Sigmoid colon (tissue), 7 donors: ENCODE measurements around the gene ARHGAP28. TPM values are rescaled to one million over a fixed set of nuclear protein-coding genes. Genes with fewer than 3 reads are reported as not detected.

ENCODE experiments used
- DNase-seq: peaks from one replicate; pipeline ENCODE4 v3.0.0-alpha.2; 2019
- H3K27ac ChIP-seq, 4 donors: fragments of 200-600 bp; sonication (generic); one replicate each; pipeline ENCODE4 v1.5.1; 2016 to 2019; ENCODE audit warnings: mild to moderate bottlenecking in 1 of 4
- H3K27me3 ChIP-seq, 3 donors: fragments of 200-600 bp; sonication (generic); one replicate each; pipeline ENCODE4 v1.5.1; 2019; ENCODE audit warnings: mild to moderate bottlenecking in 1 of 3
- H3K36me3 ChIP-seq, 4 donors: fragments of 200-600 bp; sonication (generic); one replicate each; pipeline ENCODE4 v1.5.1; 2016 to 2019
- H3K4me1 ChIP-seq, 4 donors: fragments of 200-600 bp; sonication (generic); one replicate each; pipeline ENCODE4 v1.5.1; 2017 to 2019
- H3K4me3 ChIP-seq, 4 donors: fragments of 200-600 bp; sonication (generic); one replicate each; pipeline ENCODE4 v1.5.1; 2017 to 2019; ENCODE audit warnings: mild to moderate bottlenecking in 2 of 4, moderate library complexity in 1 of 4
- H3K9me3 ChIP-seq, 4 donors: fragments of 200-600 bp in 3 of 4; sonication (generic) in 3 of 4; one replicate each; pipeline versions ENCODE4 v1.5.1 to v1.6.1; 2013 to 2019
- CTCF ChIP-seq, 4 experiments: fragments of 450-650 bp in 3 of 4; fragments of 200-600 bp in 1 of 4; IDR thresholded peaks; one replicate each; pipeline ENCODE4 v1.5.1; 2016 to 2019; ENCODE audit warnings: antibody characterized with exemption in 4 of 4, mild to moderate bottlenecking in 3 of 4, moderate library complexity in 2 of 4
- EP300 ChIP-seq, 4 donors: sonication (generic); formaldehyde crosslinking; IDR thresholded peaks; one replicate each; pipeline ENCODE4 v1.6.1; 2017; ENCODE audit warnings: antibody characterized with exemption in 4 of 4
- POLR2A ChIP-seq, 2 donors: fragments of 450-650 bp; IDR thresholded peaks; one replicate each; pipeline ENCODE4 v1.6.1; 2016; ENCODE audit warnings: antibody characterized with exemption in 2 of 2, mild to moderate bottlenecking in 2 of 2, moderate library complexity in 2 of 2
- POLR2AphosphoS5 ChIP-seq, 4 donors: sonication (generic); formaldehyde crosslinking; IDR thresholded peaks; one replicate each; pipeline ENCODE4 v1.6.1; 2017; ENCODE audit warnings: antibody characterized with exemption in 4 of 4
- WGBS, 2 donors: extraction: QIAGEN DNeasy Blood & Tissue Kit; methylation state at CpG; one replicate each; pipeline ENCODE4 v1.1.7; 2013; 5-methylcytosine and 5-hydroxymethylcytosine counted together
- intact Hi-C: fragments of 100-400 bp; cut with DNase I; formaldehyde crosslinking; loops from one replicate; pipeline ENCODE4 v1.15.1; 2023
- polyA plus RNA-seq, 3 donors: library from polyadenylated mRNA; stranded (reverse); fragments of 200-250 nt; gene quantifications; one replicate each; pipeline ENCODE4 v1.2.3, GENCODE V29; 2013
- total RNA-seq, 4 donors: library from RNA; depleted of rRNA; stranded (reverse); fragments of >200 nt; gene quantifications; one replicate each; pipeline ENCODE4 v1.1.0, GENCODE V29; 2016
- donor health status: healthy with polysubstance abuse.
- donor health status: Bipolar disorder and iron deficiency.
- donor health status: healthy.

The ARHGAP28 gene
- total and polyA plus RNA-seq, 7 donors: 0.23 to 13.2 (median 4.3) TPM

- no peaks in the 10 kb centered on the region for H3K9me3 ChIP-seq
- peak overlapping the region in 3 of 4 donors; percentile 56 to 68 (median 64) for H3K27ac ChIP-seq
Observed at GRCh38 chr18:6763524-6763923, 34.0 kb downstream of the ARHGAP28 start.

GRCh38 chr18:6764382-6764781 is 34.9 kb downstream of the ARHGAP28 start:
- TF ChIP-seq POLR2A (IDR thresholded peaks at IDR 0.05): no peak
- TF ChIP-seq CTCF (IDR thresholded peaks at IDR 0.05): no peak
- TF ChIP-seq POLR2AphosphoS5 (IDR thresholded peaks at IDR 0.05): no peak
- TF ChIP-seq EP300 (IDR thresholded peaks at IDR 0.05): no peak
- H3K36me3 ChIP-seq: no peaks in the 10 kb centered on the region
- H3K4me1 ChIP-seq: no peaks in the 10 kb centered on the region
- H3K9me3 ChIP-seq: no peaks in the 10 kb centered on the region
- H3K4me3 ChIP-seq: no peak overlapping the region
- peak overlapping the region in 2 of 4 donors; percentile 64 to 68 for H3K27ac ChIP-seq
- intact Hi-C loops: no loop called here
- DNase-seq: no peak
- no peaks in the 10 kb centered on the region for H3K27me3 ChIP-seq
- 78 to 82% methylated on average over 3 of the region's 3 CpGs for WGBS, 2 donors

More at GRCh38 chr18:6763524-6763923, 34.0 kb downstream of the ARHGAP28 start:
- peak; percentile 65 for DNase-seq
- Histone ChIP-seq H3K36me3 (no peaks in the 10 kb centered on the region), H3K4me3 (no peak overlapping the region), H3K27me3 (no peaks in the 10 kb centered on the region), H3K4me1 (peaks cover 0 to 2% (median 0%) of the 10 kb centered on the region in 4 donors)
- intact Hi-C loops: no loop called here
- 78 to 79% methylated on average over 6 of the region's 6 CpGs for WGBS, 2 donors
- TF ChIP-seq CTCF (IDR thresholded peaks at IDR 0.05) (no peak), POLR2AphosphoS5 (IDR thresholded peaks at IDR 0.05) (no peak), POLR2A (IDR thresholded peaks at IDR 0.05) (no peak), EP300 (IDR thresholded peaks at IDR 0.05) (no peak)

GRCh38 chr18:6773777-6774176 is 44.3 kb downstream of the ARHGAP28 start:
- Histone ChIP-seq H3K27ac (peak overlapping the region in 3 of 4 donors; percentile 63 to 81 (median 77)), H3K36me3 (no peaks in the 10 kb centered on the region), H3K9me3 (no peaks in the 10 kb centered on the region), H3K27me3 (no peaks in the 10 kb centered on the region), H3K4me1 (peaks cover 0 to 21% (median 15%) of the 10 kb centered on the region in 4 donors), H3K4me3 (peak overlapping the region in 1 of 4 donors; percentile 3)
- 63 to 92% methylated on average over 2 of the region's 2 CpGs for WGBS, 2 donors
- intact Hi-C loops: loop anchor here (2.0 kb wide), 1 partner anchor 41 kb away; no protein-coding TSS in a partner anchor
- DNase-seq: no peak
- no peak for TF ChIP-seq EP300 (IDR thresholded peaks at IDR 0.05)
- TF ChIP-seq CTCF (IDR thresholded peaks at IDR 0.05): no peak
- TF ChIP-seq POLR2A (IDR thresholded peaks at IDR 0.05): no peak
- no peak for TF ChIP-seq POLR2AphosphoS5 (IDR thresholded peaks at IDR 0.05)

GRCh38 chr18:6775237-6775636 is 45.7 kb downstream of the ARHGAP28 start:
- DNase-seq: no peak
- intact Hi-C loops: loop anchor here (2.0 kb wide), 1 partner anchor 42 kb away; no protein-coding TSS in a partner anchor
- H3K9me3 ChIP-seq: no peaks in the 10 kb centered on the region
- TF ChIP-seq CTCF (IDR thresholded peaks at IDR 0.05) (no peak), POLR2AphosphoS5 (IDR thresholded peaks at IDR 0.05) (no peak), EP300 (IDR thresholded peaks at IDR 0.05) (no peak), POLR2A (IDR thresholded peaks at IDR 0.05) (no peak)
- peak overlapping the region in 3 of 4 donors; percentile 63 to 81 (median 77) for H3K27ac ChIP-seq
- WGBS, 2 donors: 27 to 61% methylated on average over 7 of the region's 7 CpGs
- no peak overlapping the region for H3K4me3 ChIP-seq
- H3K4me1 ChIP-seq: peaks cover 0 to 21% (median 15%) of the 10 kb centered on the region in 4 donors
- no peaks in the 10 kb centered on the region for H3K36me3 ChIP-seq
- H3K27me3 ChIP-seq: no peaks in the 10 kb centered on the region

GRCh38 chr18:6775702-6776101 is 46.2 kb downstream of the ARHGAP28 start:
- TF ChIP-seq POLR2A (IDR thresholded peaks at IDR 0.05): no peak
- TF ChIP-seq CTCF (IDR thresholded peaks at IDR 0.05): no peak
- no peak for TF ChIP-seq EP300 (IDR thresholded peaks at IDR 0.05)
- TF ChIP-seq POLR2AphosphoS5 (IDR thresholded peaks at IDR 0.05): no peak
- DNase-seq: no peak
- Histone ChIP-seq H3K27me3 (no peaks in the 10 kb centered on the region), H3K4me3 (no peak overlapping the region), H3K36me3 (no peaks in the 10 kb centered on the region), H3K9me3 (no peaks in the 10 kb centered on the region), H3K4me1 (peaks cover 0 to 21% (median 15%) of the 10 kb centered on the region in 4 donors), H3K27ac (peak overlapping the region in 3 of 4 donors; percentile 63 to 81 (median 77))
- intact Hi-C loops: loop anchor here (2.0 kb wide), 1 partner anchor 43 kb away; no protein-coding TSS in a partner anchor
- WGBS, 2 donors: 22 to 39% methylated on average over 2 of the region's 2 CpGs
